ENCODE data around the gene ABLIM3.

The ABLIM3 gene

GRCh38 chr5:149279661-149280060, 138.4 kb downstream of the ABLIM3 start (continued):
- TF ChIP-seq BACH2 (CRISPR knock-in tag; IDR thresholded peaks at IDR 0.05; ENCODE audit: borderline replicate concordance) = no peak
- TF ChIP-seq ISL1 (CRISPR knock-in tag; IDR thresholded peaks at IDR 0.05) = no peak
- TF ChIP-seq ZFP3 (CRISPR knock-in tag; IDR thresholded peaks at IDR 0.05) = no peak

GRCh38 chr5:149280124-149280523, 138.8 kb downstream of the ABLIM3 start:
- no peak for ATAC-seq

GRCh38 chr5:149280802-149281201, 139.5 kb downstream of the ABLIM3 start:
- no peak for ATAC-seq
- TF ChIP-seq RARB (CRISPR knock-in tag; IDR thresholded peaks at IDR 0.05) (no peak), ISL1 (CRISPR knock-in tag; IDR thresholded peaks at IDR 0.05) (no peak)

More at GRCh38 chr5:149280124-149280523, 138.8 kb downstream of the ABLIM3 start:
- no peak for TF ChIP-seq ZC3H10 (CRISPR knock-in tag; IDR thresholded peaks at IDR 0.05)
- TF ChIP-seq ZFP3 (CRISPR knock-in tag; IDR thresholded peaks at IDR 0.05) = no peak
- TF ChIP-seq CSDC2 (CRISPR knock-in tag; IDR thresholded peaks at IDR 0.05) = no peak
- no peak for TF ChIP-seq PPARA (CRISPR knock-in tag; IDR thresholded peaks at IDR 0.05; ENCODE audit: borderline replicate concordance)
- TF ChIP-seq SNAI2 (CRISPR knock-in tag; IDR thresholded peaks at IDR 0.05) = no peak
- TF ChIP-seq ZNF565 (CRISPR knock-in tag; conservative IDR thresholded peaks at IDR 0.05; ENCODE audit: low read depth) = no peak
- TF ChIP-seq ARNTL (CRISPR knock-in tag; IDR thresholded peaks at IDR 0.05; ENCODE audit: borderline replicate concordance, low read depth) = no peak
- no peak for TF ChIP-seq TCF4 (CRISPR knock-in tag; IDR thresholded peaks at IDR 0.05; ENCODE audit: borderline replicate concordance)
- TF ChIP-seq PATZ1 (CRISPR knock-in tag; IDR thresholded peaks at IDR 0.05; ENCODE audit: borderline replicate concordance) = no peak

- ATAC-seq = no peak
- TF ChIP-seq CSRNP3 (CRISPR knock-in tag; IDR thresholded peaks at IDR 0.05) (no peak), ARNTL (CRISPR knock-in tag; IDR thresholded peaks at IDR 0.05; ENCODE audit: borderline replicate concordance, low read depth) (no peak), ZFP3 (CRISPR knock-in tag; IDR thresholded peaks at IDR 0.05) (no peak), GLIS3 (CRISPR knock-in tag; IDR thresholded peaks at IDR 0.05) (no peak), SNAI2 (CRISPR knock-in tag; IDR thresholded peaks at IDR 0.05) (no peak), POU6F1 (CRISPR knock-in tag; IDR thresholded peaks at IDR 0.05; ENCODE audit: borderline replicate concordance, low read depth) (no peak), ZC3H10 (CRISPR knock-in tag; IDR thresholded peaks at IDR 0.05) (no peak), TOX (CRISPR knock-in tag; IDR thresholded peaks at IDR 0.05; ENCODE audit: borderline replicate concordance) (no peak), ESRRG (CRISPR knock-in tag; IDR thresholded peaks at IDR 0.05) (no peak), ISL1 (CRISPR knock-in tag; IDR thresholded peaks at IDR 0.05) (no peak), OSR1 (CRISPR knock-in tag; IDR thresholded peaks at IDR 0.05) (no peak), ZNF70 (CRISPR knock-in tag; IDR thresholded peaks at IDR 0.05) (no peak), ZNF8 (CRISPR knock-in tag; IDR thresholded peaks at IDR 0.05) (no peak), BACH2 (CRISPR knock-in tag; IDR thresholded peaks at IDR 0.05; ENCODE audit: borderline replicate concordance) (no peak), CSDC2 (CRISPR knock-in tag; IDR thresholded peaks at IDR 0.05) (no peak), ZFP30 (CRISPR knock-in tag; IDR thresholded peaks at IDR 0.05) (no peak), PATZ1 (CRISPR knock-in tag; IDR thresholded peaks at IDR 0.05; ENCODE audit: borderline replicate concordance) (no peak), PPARA (CRISPR knock-in tag; IDR thresholded peaks at IDR 0.05; ENCODE audit: borderline replicate concordance) (no peak), TSHZ2 (CRISPR knock-in tag; IDR thresholded peaks at IDR 0.05) (no peak), RARB (CRISPR knock-in tag; IDR thresholded peaks at IDR 0.05) (no peak)
Measured at GRCh38 chr5:149282027-149282965, 141.0 kb downstream of the ABLIM3 start.

Data from SK-N-SH treated with all-trans-retinoic acid at 6 μM for 48 hours (cell line).